Heart right ventricle (tissue), 16 donors: ENCODE data around the gene TRERF1. TPM values are rescaled to one million over a fixed set of nuclear protein-coding genes. Genes with fewer than 3 reads are reported as not detected.

Experiments used
- ATAC-seq, 8 donors: fragments of 200-7000 bp; cut with Tn5 transposase; one replicate each; pipeline ENCODE4 v1.9.1; 2020; ENCODE audit warnings: mild to moderate bottlenecking in 8 of 8, moderate library complexity in 8 of 8, moderate number of reproducible peaks in 1 of 8
- DNase-seq, 2 donors: peaks; one replicate each; pipeline ENCODE4 v3.0.0-alpha.2; 2020
- H3K27ac ChIP-seq, 10 donors: fragments of 200-600 bp; sonication (generic) in 2 of 10; one replicate each; pipeline versions ENCODE4 v1.5.0 to v1.8.0; 2020 to 2022; ENCODE audit warnings: mild to moderate bottlenecking in 3 of 10
- H3K27me3 ChIP-seq, 7 donors: fragments of 200-600 bp; one replicate each; pipeline ENCODE4 v1.8.0; 2021 to 2022; ENCODE audit warnings: mild to moderate bottlenecking in 2 of 7
- H3K36me3 ChIP-seq, 9 donors: fragments of 200-600 bp; sonication (generic) in 1 of 9; one replicate each; pipeline versions ENCODE4 v1.5.0 to v1.8.0; 2020 to 2022; ENCODE audit warnings: mild to moderate bottlenecking in 2 of 9
- H3K4me1 ChIP-seq, 9 donors: fragments of 200-600 bp; sonication (generic) in 1 of 9; one replicate each; pipeline versions ENCODE4 v1.5.0 to v1.8.0; 2020 to 2022; ENCODE audit warnings: mild to moderate bottlenecking in 4 of 9
- H3K4me3 ChIP-seq, 10 donors: fragments of 200-600 bp; sonication (generic) in 2 of 10; one replicate each; pipeline versions ENCODE4 v1.5.0 to v1.8.0; 2020 to 2022; ENCODE audit warnings: mild to moderate bottlenecking in 7 of 10, moderate library complexity in 2 of 10
- H3K9me3 ChIP-seq, 11 donors: fragments of 200-600 bp in 10 of 11; sonication (generic) in 2 of 11; one replicate each; pipeline versions ENCODE4 v1.5.0 to v1.8.0; 2013 to 2022; ENCODE audit warnings: mild to moderate bottlenecking in 2 of 11, control low read depth in 1 of 11, moderate library complexity in 1 of 11
- WGBS, 2 donors: extraction: QIAGEN DNeasy Blood & Tissue Kit; methylation state at CpG; one replicate each; pipeline ENCODE4 v1.1.7; 2013; ENCODE audit warnings: inconsistent platforms in 1 of 2; 5-methylcytosine and 5-hydroxymethylcytosine counted together
- intact Hi-C, 10 donors: fragments of 100-400 bp; cut with DNase I; formaldehyde crosslinking; loops; one replicate each; pipeline versions ENCODE4 v1.11.1 to v1.14.2; 2022
- polyA plus RNA-seq, 2 donors: library from polyadenylated mRNA; stranded (reverse); fragments of 200-250 nt; gene quantifications; one replicate each; pipeline ENCODE4 v1.2.3, GENCODE V29; 2013
- total RNA-seq, 10 donors: library from RNA; stranded (reverse); fragmentation: NEBNext Ultra II Directional in 3 of 10; extraction: Animal tissue kit (Norgen Biotek cat#: 25700) in 3 of 10; gene quantifications; one replicate each; pipeline versions ENCODE4 v1.2.1 to v1.2.4, GENCODE V29; 2021 to 2023
- TF ChIP-seq, protein P1 (sequence below), 9 donors: fragments of 200-600 bp; sonication (generic) in 2 of 9; IDR thresholded peaks; one replicate each; pipeline versions ENCODE4 v1.5.0 to v1.8.0; 2021 to 2022; ENCODE audit warnings: antibody characterized with exemption in 9 of 9, mild to moderate bottlenecking in 5 of 9, moderate library complexity in 1 of 9
- donor health status: Arrhythmogenic right ventricular cardiomyopathy.
- donor health status: ischemic (EF 13 %, LVEDD 7.1; RV severe dilation, severe dysfunction).
- donor health status: healthy with polysubstance abuse.
- donor health status: DM: no; HTN: yes; CAD: no.
- donor health status: DM: no; HTN: no; CAD: no.
- donor health status: ischemic (EF 25% LVEDD 6.9; RV normal size, moderate dysfunction).
- donor health status: ischemic (EF 25% LVEDD 5.7; RV mildly dilated, moderate dysfunction).
- donor health status: healthy.
- donor health status: DM: yes; HTN: yes; CAD: no.
- donor health status: Ischemic cardiomyopathy.
- donor health status: ischemic (EF 35%, LVEDD 5.7; RV mildly dilated, moderate dysfunction).
- donor health status: nonischemic (EF 11% LVEDD 7.7; RV severe dilation, severe dysfunction).
- donor health status: DM: yes; HTN: yes; CAD: no.
- donor health status: PGD.
- donor health status: ischemic (EF 29% LVEDD 5.4; RV normal size, mild dysfunction).
- donor health status: nonischemic (EF 23%, LVEDD 6.1; RV moderate dilation, normal function).

The TRERF1 gene
- total and polyA plus RNA-seq, 12 donors: 0.75 to 2.8 (median 1.6) TPM

GRCh38 chr6:42436825-42437224 lies 14.9 kb downstream of the TRERF1 start:
- intact Hi-C loops: no loop called here
- TF ChIP-seq, protein P1, sequence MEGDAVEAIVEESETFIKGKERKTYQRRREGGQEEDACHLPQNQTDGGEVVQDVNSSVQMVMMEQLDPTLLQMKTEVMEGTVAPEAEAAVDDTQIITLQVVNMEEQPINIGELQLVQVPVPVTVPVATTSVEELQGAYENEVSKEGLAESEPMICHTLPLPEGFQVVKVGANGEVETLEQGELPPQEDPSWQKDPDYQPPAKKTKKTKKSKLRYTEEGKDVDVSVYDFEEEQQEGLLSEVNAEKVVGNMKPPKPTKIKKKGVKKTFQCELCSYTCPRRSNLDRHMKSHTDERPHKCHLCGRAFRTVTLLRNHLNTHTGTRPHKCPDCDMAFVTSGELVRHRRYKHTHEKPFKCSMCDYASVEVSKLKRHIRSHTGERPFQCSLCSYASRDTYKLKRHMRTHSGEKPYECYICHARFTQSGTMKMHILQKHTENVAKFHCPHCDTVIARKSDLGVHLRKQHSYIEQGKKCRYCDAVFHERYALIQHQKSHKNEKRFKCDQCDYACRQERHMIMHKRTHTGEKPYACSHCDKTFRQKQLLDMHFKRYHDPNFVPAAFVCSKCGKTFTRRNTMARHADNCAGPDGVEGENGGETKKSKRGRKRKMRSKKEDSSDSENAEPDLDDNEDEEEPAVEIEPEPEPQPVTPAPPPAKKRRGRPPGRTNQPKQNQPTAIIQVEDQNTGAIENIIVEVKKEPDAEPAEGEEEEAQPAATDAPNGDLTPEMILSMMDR (IDR thresholded peaks at IDR 0.05): no peak
- no peak overlapping the region for H3K4me3 ChIP-seq

DNA sequence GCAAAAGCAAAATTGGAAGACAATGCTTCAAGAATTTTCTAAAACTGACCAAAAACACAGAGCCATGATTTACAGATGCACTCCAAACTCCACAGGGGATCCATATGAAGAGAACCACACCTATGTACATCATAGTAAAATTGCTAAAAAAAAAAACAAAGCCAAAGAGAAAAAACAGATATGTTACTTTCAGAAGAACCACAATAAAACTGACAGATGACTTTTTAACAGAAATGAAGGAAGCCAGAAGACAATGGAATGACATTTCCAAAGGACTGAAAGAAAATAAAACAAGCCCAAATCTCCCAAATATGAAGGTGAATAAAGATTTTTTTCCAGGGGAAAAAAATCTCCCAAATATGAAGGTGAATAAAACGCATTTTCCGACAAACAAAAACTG lies 17.5 kb downstream of the TRERF1 start:
- H3K4me1 ChIP-seq: peaks cover 0 to 8% (median 2%) of the 10 kb centered on the region in 9 donors
- ATAC-seq (no peak), DNase-seq (no peak)
- WGBS, 2 donors: 97 to 99% methylated on average over 2 of the region's 2 CpGs
- H3K27me3 ChIP-seq: no peaks in the 10 kb centered on the region
- intact Hi-C loops: no loop called here
- H3K36me3 ChIP-seq: peaks cover 0 to 10% (median 0%) of the 10 kb centered on the region in 9 donors
- TF ChIP-seq, protein P1 (IDR thresholded peaks at IDR 0.05): no peak
- no peak overlapping the region for H3K4me3 ChIP-seq
- H3K27ac ChIP-seq: no peak overlapping the region
- H3K9me3 ChIP-seq: peaks cover 0 to 24% (median 12%) of the 10 kb centered on the region in 11 donors

More at GRCh38 chr6:42436825-42437224, 14.9 kb downstream of the TRERF1 start:
- Histone ChIP-seq H3K4me1 (peaks cover 0 to 21% (median 15%) of the 10 kb centered on the region in 9 donors), H3K9me3 (peaks cover 0 to 24% (median 12%) of the 10 kb centered on the region in 11 donors), H3K36me3 (peaks cover 0 to 10% (median 0%) of the 10 kb centered on the region in 9 donors), H3K27me3 (no peaks in the 10 kb centered on the region), H3K27ac (no peak overlapping the region)
- 94 to 97% methylated on average over 2 of the region's 2 CpGs for WGBS, 2 donors
- ATAC-seq (no peak), DNase-seq (no peak)

- ATAC-seq: no peak
- intact Hi-C loops: no loop called here
- Histone ChIP-seq H3K27ac (no peak overlapping the region), H3K27me3 (no peaks in the 10 kb centered on the region), H3K9me3 (peaks cover 0 to 24% (median 12%) of the 10 kb centered on the region in 11 donors), H3K4me1 (peaks cover 0 to 16% (median 10%) of the 10 kb centered on the region in 9 donors), H3K36me3 (peaks cover 0 to 10% (median 0%) of the 10 kb centered on the region in 9 donors), H3K4me3 (no peak overlapping the region)
- WGBS, 2 donors: 95 to 100% methylated on average over 2 of the region's 2 CpGs
- no peak for DNase-seq
- TF ChIP-seq, protein P1 (IDR thresholded peaks at IDR 0.05): no peak
Measured at GRCh38 chr6:42433409-42433808, 18.3 kb downstream of the TRERF1 start.

GRCh38 chr6:42431877-42432276 lies 19.8 kb downstream of the TRERF1 start:
- Histone ChIP-seq H3K4me3 (no peak overlapping the region), H3K27ac (no peak overlapping the region), H3K9me3 (peaks cover 0 to 24% (median 12%) of the 10 kb centered on the region in 11 donors), H3K36me3 (peaks cover 0 to 10% (median 0%) of the 10 kb centered on the region in 9 donors), H3K4me1 (peaks cover 0 to 28% (median 17%) of the 10 kb centered on the region in 9 donors), H3K27me3 (no peaks in the 10 kb centered on the region)
- ATAC-seq: no peak
- no peak for DNase-seq
- WGBS, 2 donors: 90 to 97% methylated on average over 3 of the region's 3 CpGs
- intact Hi-C loops: no loop called here
- TF ChIP-seq, protein P1 (IDR thresholded peaks at IDR 0.05): no peak
